ENCODE measurements around the gene SART1.
"Not testable (repeated sequence)": the region's sequence is repeated elsewhere in the genome, so short reads cannot be mapped to it uniquely, and the experiment has no call there.

SART1 gene

GRCh38 chr11:65934014-65934413, 27.5 kb upstream of the SART1 start:
- DNase-seq (ENCODE audit: low read depth in 2 of 2), result no peak

DNA sequence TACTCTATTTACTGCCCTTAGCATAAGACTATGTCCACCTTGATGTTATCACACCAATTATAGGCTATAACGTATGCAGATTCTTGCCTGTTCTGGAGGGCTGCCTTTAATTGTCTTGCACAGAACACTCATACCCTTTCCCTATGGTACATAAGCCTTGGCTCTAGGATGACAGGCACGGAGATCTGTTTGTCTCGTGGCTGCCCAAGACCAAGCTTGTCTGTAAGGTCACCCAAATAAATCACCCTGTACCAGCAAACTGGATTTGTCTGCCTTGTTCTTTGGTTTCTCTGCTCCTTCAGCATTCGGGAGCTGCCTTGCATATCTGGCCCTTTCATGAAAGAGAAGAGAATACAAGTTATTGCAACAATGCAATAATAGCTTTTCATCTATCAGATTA, 23.8 kb upstream of the SART1 start:
- no peak for DNase-seq (ENCODE audit: low read depth in 2 of 2)

DNA sequence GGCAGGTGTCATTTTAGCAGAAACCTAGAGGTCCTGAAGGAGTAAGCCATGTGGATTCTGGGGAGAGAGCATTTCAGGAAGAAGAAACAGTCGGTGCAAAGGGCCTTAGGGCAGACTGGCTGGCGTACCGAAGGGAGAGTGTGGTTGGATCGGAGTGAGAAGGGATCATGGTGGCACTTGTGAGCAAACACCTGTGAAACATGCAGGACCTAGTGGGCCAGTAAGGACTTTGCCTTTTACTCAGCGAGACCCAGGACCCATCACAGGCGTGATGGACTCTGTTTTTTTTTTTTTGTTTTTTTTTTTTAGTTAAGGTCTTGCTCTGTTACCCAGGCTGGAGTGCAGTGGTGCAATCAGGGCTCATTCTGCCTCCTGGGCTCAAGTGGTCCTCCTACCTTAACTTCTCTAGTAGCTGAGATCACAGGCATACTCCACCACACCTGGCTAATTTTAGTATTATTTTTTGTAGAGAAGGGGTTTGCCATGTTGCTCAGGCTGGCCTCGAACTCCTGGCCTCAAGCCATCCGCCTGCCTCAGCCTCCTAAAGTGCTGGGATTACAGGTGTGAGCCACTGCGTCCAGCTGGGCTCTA, 19.7 kb upstream of the SART1 start:
- no peak for DNase-seq (ENCODE audit: low read depth in 2 of 2)

- no peak for DNase-seq (ENCODE audit: low read depth in 2 of 2)
These were observed 19.0 kb upstream of the SART1 start for GRCh38 chr11:65942531-65942930.

DNA sequence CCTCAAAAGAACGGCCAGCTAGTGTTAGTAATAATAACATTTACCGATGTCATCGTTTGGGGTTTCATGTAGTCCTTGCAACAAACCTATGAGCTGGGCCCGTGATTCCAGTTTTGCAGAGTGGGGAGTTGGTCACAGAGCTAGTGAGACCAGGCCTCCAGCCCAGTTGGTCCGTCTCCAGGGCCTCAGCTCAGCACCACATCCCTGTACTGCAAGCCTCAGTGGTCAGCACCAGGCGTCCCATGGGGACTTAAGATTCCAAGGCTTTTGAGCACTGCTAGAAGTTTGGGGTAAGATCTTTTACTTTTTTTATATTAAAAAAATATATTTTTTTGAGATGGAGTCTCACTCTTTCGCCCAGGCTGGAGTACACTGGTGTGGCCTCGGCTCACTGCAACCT, 17.3 kb upstream of the SART1 start:
- no peak for DNase-seq (ENCODE audit: low read depth in 2 of 2)

- no peak for DNase-seq (ENCODE audit: low read depth in 2 of 2)
These were observed 16.8 kb upstream of the SART1 start for GRCh38 chr11:65944767-65945166.

GRCh38 chr11:65945430-65945911, 16.1 kb upstream of the SART1 start, which contains the start of gene TSGA10IP:
TSGA10IP (plus strand) TSS chr11:65945480; CDS start chr11:65945676, 196 bp downstream.
- no peak for DNase-seq (ENCODE audit: low read depth in 2 of 2)

- DNase-seq (ENCODE audit: low read depth in 2 of 2), result no peak
These were observed 15.5 kb upstream of the SART1 start for GRCh38 chr11:65945941-65946558.

- DNase-seq (ENCODE audit: low read depth in 2 of 2), result no peak
These were observed 14.9 kb upstream of the SART1 start for GRCh38 chr11:65946655-65947054.

DNA sequence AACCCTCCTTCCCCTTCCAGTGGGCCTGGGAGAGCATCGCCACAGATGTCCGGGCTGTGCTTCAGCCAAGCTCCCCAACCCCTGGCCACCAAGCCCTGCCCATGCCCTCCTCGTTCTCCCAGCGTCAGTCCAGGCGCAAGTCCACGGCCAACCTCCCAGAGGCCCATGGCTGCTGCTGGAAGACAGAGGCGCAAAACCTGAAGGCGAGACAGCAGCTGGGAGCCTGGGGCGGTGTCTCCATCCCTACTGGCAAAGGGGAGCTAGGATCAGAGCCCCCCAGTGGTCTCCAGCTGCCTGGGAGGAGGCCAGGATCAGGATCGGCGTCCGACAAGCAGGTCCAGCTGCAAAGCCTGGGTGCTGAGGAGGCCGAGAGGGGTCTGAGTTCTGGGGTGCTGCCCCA, 14.4 kb upstream of the SART1 start:
- no peak for DNase-seq (ENCODE audit: low read depth in 2 of 2)

DNA sequence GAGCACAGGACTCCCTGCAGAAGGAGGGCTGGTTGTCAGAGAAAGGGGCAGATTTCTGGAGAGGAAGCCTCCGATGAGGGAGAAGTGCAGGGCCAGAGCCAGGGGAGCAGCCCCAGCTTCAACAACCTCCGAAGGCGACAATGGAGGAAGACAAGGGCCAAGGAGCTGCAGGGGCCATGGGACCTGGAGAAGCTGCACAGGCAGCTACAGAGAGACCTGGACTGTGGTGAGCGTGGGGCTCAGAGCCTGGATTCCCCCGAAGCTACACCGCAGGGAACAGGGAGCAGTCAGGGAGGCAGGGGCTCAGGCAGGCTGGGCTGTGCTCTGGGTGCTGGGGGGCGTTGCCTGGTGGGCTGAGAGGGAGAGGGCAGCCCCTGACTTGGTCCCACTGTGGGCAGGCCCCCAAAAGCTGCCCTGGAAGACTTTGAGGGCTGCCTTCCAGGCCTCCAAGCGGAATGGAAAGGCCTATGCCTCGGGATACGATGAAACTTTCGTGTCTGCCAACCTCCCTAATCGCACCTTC, 13.9 kb upstream of the SART1 start:
- no peak for DNase-seq (ENCODE audit: low read depth in 2 of 2)

- DNase-seq (ENCODE audit: low read depth in 2 of 2), result not testable (repeated sequence)
These were observed 10.8 kb upstream of the SART1 start for GRCh38 chr11:65950711-65951110.

DNA sequence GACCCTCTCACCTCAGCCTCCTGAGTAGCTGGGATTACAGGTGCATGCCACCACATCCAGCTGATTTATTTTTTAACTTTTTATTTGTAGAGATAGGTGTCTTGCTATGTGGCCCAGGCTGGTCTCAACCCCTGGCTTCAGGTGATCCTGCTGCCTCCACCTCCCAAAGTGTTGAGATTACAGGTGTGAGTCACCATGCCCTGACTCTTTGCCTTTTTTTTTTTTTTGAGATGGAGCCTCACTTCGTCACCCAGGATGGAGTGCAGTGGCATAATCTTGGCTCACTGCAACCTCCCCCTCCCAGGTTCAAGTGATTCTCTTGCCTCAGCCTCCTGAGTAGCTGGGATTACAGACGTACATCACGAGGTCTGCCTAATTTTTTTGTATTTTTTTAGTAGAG, 9.9 kb upstream of the SART1 start:
- not testable (repeated sequence) for DNase-seq (ENCODE audit: low read depth in 2 of 2)

GRCh38 chr11:65952052-65952521, 9.4 kb upstream of the SART1 start:
- no peak for DNase-seq (ENCODE audit: low read depth in 2 of 2)

DNA sequence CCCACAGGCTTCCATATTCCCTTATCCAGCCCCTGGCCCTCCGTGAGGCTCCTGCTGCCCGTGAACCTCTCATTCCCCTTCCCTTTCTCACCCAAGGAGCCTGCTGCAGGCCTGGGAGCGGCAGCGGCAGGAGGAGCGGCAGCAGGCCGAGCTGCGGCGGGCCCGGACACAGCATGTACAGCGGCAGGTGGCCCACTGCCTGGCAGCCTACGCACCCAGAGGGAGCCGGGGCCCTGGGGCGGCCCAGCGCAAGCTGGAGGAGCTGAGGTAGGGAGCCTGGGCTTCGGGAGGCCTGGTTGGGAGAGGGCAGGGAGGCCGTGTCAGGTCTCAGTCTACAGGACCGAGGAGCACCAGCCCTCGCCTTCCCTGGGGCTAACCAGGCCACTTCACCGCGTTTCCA, 8.1 kb upstream of the SART1 start:
- DNase-seq (ENCODE audit: low read depth in 2 of 2), result no peak

- no peak for DNase-seq (ENCODE audit: low read depth in 2 of 2)
These were observed 6.8 kb upstream of the SART1 start for GRCh38 chr11:65954771-65955170.

- DNase-seq (ENCODE audit: low read depth in 2 of 2), result no peak
These were observed 3.2 kb upstream of the SART1 start for GRCh38 chr11:65958291-65958690.

GRCh38 chr11:65958774-65959420, 2.6 kb upstream of the SART1 start:
- no peak for DNase-seq (ENCODE audit: low read depth in 2 of 2)

DNA sequence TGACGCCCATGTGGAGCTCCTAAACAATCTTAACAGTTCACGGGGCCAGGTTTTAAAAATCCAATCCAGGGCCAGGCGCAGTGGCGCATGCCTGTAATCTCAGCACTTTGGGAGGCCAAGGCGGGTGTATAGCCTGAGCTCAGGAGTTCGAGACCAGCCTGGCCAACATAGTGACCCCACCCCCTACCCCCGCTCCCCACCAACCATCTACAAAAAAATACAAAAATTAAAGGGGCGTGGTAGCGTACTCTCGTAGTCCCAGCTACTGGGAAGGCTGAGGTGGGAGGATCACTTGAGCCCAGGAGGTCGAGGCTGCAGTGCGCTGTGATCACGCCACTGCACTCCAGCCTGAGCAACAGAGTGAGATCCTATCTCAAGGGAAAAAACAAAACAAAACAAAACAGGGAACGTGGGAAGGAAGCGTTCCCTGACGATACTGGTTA, 689 bp upstream of the SART1 start:
- DNase-seq (ENCODE audit: low read depth in 2 of 2), result no peak

- DNase-seq (ENCODE audit: low read depth in 2 of 2), result no peak
These were observed 619 bp downstream of the SART1 start for GRCh38 chr11:65962141-65962564.

- DNase-seq (ENCODE audit: low read depth in 2 of 2), result no peak
These were observed 3.4 kb downstream of the SART1 start for GRCh38 chr11:65964906-65965305.

DNA sequence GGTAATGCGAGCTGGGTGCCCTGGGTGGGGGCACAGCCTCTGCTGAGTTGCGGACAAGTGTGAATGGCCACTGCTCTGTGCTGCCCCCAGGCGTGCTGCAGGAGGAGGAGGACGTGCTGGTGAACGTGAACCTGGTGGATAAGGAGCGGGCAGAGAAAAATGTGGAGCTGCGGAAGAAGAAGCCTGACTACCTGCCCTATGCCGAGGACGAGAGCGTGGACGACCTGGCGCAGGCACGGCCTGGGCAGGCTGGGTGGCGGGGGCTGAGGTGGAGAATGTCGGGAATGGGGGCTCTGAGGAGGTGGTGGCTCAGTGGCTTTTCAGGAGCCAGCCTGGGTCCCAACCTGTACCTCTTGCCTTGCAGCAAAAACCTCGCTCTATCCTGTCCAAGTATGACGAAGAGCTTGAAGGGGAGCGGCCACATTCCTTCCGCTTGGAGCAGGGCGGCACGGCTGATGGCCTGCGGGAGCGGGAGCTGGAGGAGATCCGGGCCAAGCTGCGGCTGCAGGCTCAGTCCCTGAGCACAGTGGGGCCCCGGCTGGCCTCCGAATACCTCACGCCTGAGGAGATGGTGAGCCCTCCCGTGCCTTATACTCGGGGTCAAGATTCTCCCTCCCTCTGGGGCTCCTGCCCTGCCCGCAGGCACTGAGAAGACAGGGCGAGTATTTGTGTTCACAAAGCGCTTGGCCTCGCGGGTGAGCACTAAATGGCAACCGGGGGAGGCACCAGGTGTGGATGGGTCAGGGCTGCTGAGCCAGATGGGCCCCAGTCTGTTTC, 4.6 kb downstream of the SART1 start:
- no peak for DNase-seq (ENCODE audit: low read depth in 2 of 2)

Data from stimulated activated CD8-positive, alpha-beta memory T cell treated with anti-CD3 and anti-CD28 coated beads, Interleukin-15, amount 100 ng/mL, for 48 hours (primary cell).